H1 (cell line): Measurements from ENCODE around the gene POLDIP3. TPM values are rescaled to one million over a fixed set of nuclear protein-coding genes. Genes with fewer than 3 reads are reported as not detected.
A peak's percentile ranks its signal among the peaks of the same experiment; 100 is the strongest.

Experiments
- CTCF ChIA-PET: fragments of 300-600 bp; sonication (Branson Sonifier 250); formaldehyde crosslinking; loops from one replicate; lab custom pipeline; 2021; ENCODE audit not compliant: partially characterized antibody; lab: Charles Lee
- POLR2A ChIA-PET: fragments of 300-600 bp; sonication (Branson Sonifier 250); formaldehyde crosslinking; loops from one replicate; lab custom pipeline; 2021; ENCODE audit warnings: inconsistent platforms; ENCODE audit not compliant: partially characterized antibody; lab: Charles Lee
- DNase-seq, 2 experiments: peaks; one replicate each; pipeline versions ENCODE4 v3.0.0 to v3.0.0-alpha.2; 2010 to 2022; ENCODE audit warnings: low spot score in 2 of 2, low read depth in 1 of 2, mixed read lengths in 1 of 2
- FAIRE-seq: peaks from 2 replicates; lab custom pipeline; 2011; peaks lifted over from hg19 to GRCh38; lab: Jason Lieb, UNC
- H2AFZ ChIP-seq: 2 replicates; pipeline ENCODE4 v1.8.1; 2012; ENCODE audit warnings: low read length, inconsistent platforms
- H2AK5ac ChIP-seq: 2 replicates; pipeline ENCODE4 v1.6.1; 2013; ENCODE audit warnings: low read depth, low read length
- H2BK120ac ChIP-seq: replicated peaks from 2 replicates; pipeline ENCODE3; 2013; ENCODE audit warnings: low read depth, low read length, inconsistent platforms
- H2BK12ac ChIP-seq: 2 replicates; pipeline ENCODE4 v1.6.1; 2013; ENCODE audit warnings: low read depth, low read length
- H2BK15ac ChIP-seq: 2 replicates; pipeline ENCODE4 v1.6.1; 2013; ENCODE audit warnings: low read length
- H2BK20ac ChIP-seq: 2 replicates; pipeline ENCODE4 v1.6.1; 2013; ENCODE audit warnings: low read length
- H2BK5ac ChIP-seq: 2 replicates; pipeline ENCODE4 v1.6.1; 2013; ENCODE audit warnings: low read depth, low read length
- H3K14ac ChIP-seq: 2 replicates; pipeline ENCODE4 v1.6.1; 2013; ENCODE audit warnings: inconsistent platforms; ENCODE audit not compliant: insufficient read length
- H3K18ac ChIP-seq: 2 replicates; pipeline ENCODE4 v1.6.1; 2013; ENCODE audit warnings: low read length; ENCODE audit errors: extremely low read depth
- H3K23ac ChIP-seq: 2 replicates; pipeline ENCODE4 v1.6.1; 2013; ENCODE audit warnings: inconsistent platforms; ENCODE audit not compliant: insufficient read length
- H3K23me2 ChIP-seq: 2 replicates; pipeline ENCODE4 v1.6.1; 2013; ENCODE audit warnings: low read depth, low read length
- H3K27ac ChIP-seq: 2 replicates; pipeline ENCODE4 v1.6.1; 2011; ENCODE audit warnings: low read depth, low read length, inconsistent platforms
- H3K27me3 ChIP-seq, 4 experiments: replicated peaks in 1 of 4; 1 replicate in 1 of 4; 2 replicates in 3 of 4; pipeline versions ENCODE4 v1.6.1 to v1.8.1; 2011 to 2013; ENCODE audit warnings: low read length in 3 of 4, mild to moderate bottlenecking in 3 of 4, inconsistent platforms in 2 of 4, mixed read lengths in 2 of 4, moderate library complexity in 1 of 4; ENCODE audit not compliant: control insufficient read depth in 3 of 4, insufficient read depth in 3 of 4; ENCODE audit errors: extremely low read depth in 1 of 4
- H3K36me3 ChIP-seq, 4 experiments: 2 replicates each; pipeline versions ENCODE4 v1.6.1 to v1.8.1; 2011 to 2013; ENCODE audit warnings: mild to moderate bottlenecking in 4 of 4, low read length in 3 of 4, moderate library complexity in 2 of 4, control low read depth in 1 of 4, inconsistent platforms in 1 of 4; ENCODE audit not compliant: insufficient read depth in 4 of 4, control insufficient read depth in 2 of 4
- H3K4ac ChIP-seq: replicated peaks from 2 replicates; pipeline ENCODE3; 2013; ENCODE audit warnings: low read length, low read depth, mixed read lengths, inconsistent platforms; ENCODE audit not compliant: insufficient read length
- H3K4me1 ChIP-seq, 4 experiments: replicated peaks in 1 of 4; 1 replicate in 1 of 4; 2 replicates in 3 of 4; pipeline versions ENCODE4 v1.6.1 to v1.8.1; 2011 to 2013; ENCODE audit warnings: low read length in 3 of 4, inconsistent platforms in 2 of 4, mixed read lengths in 1 of 4; ENCODE audit not compliant: insufficient read depth in 4 of 4, control insufficient read depth in 3 of 4
- H3K4me2 ChIP-seq, 2 experiments: 2 replicates each; pipeline versions ENCODE4 v1.6.1 to v1.8.1; 2011 to 2013; ENCODE audit warnings: low read depth in 2 of 2, low read length in 2 of 2, control low read depth in 1 of 2, inconsistent platforms in 1 of 2, mild to moderate bottlenecking in 1 of 2; ENCODE audit not compliant: insufficient read depth in 1 of 2
- H3K4me3 ChIP-seq, 4 experiments: fragments of 200-600, 300-600 bp in 1 of 4; sonication (generic), shearing (Covaris generic), sonication (Bioruptor Twin) in 1 of 4; 2 replicates each; pipeline versions ENCODE4 v1.5.1 to v1.8.1; 2011 to 2016; ENCODE audit warnings: low read length in 4 of 4, low read depth in 3 of 4, control low read depth in 2 of 4, inconsistent platforms in 2 of 4, mild to moderate bottlenecking in 2 of 4, mixed read lengths in 1 of 4, moderate library complexity in 1 of 4; ENCODE audit not compliant: insufficient read depth in 2 of 4; ENCODE audit errors: extremely low read depth in 1 of 4
- H3K56ac ChIP-seq: replicated peaks from 2 replicates; pipeline ENCODE3; 2013; ENCODE audit warnings: low read depth, mild to moderate bottlenecking, mixed read lengths, low read length, inconsistent platforms; ENCODE audit not compliant: insufficient read length
- H3K79me1 ChIP-seq: 2 replicates; pipeline ENCODE4 v1.6.1; 2013; ENCODE audit warnings: low read depth, low read length, control low read depth
- H3K79me2 ChIP-seq, 2 experiments: 2 replicates each; pipeline versions ENCODE4 v1.6.1 to v1.8.1; 2012 to 2013; ENCODE audit warnings: low read length in 2 of 2, mild to moderate bottlenecking in 2 of 2, inconsistent platforms in 1 of 2; ENCODE audit not compliant: insufficient read depth in 2 of 2, control insufficient read depth in 1 of 2
- H3K9ac ChIP-seq, 4 experiments: replicated peaks in 1 of 4; 1 replicate in 1 of 4; 2 replicates in 3 of 4; pipeline versions ENCODE4 v1.6.1 to v1.8.1; 2011 to 2013; ENCODE audit warnings: low read depth in 3 of 4, low read length in 3 of 4, control low read depth in 2 of 4, mild to moderate bottlenecking in 2 of 4, moderate library complexity in 2 of 4, inconsistent platforms in 1 of 4; ENCODE audit errors: extremely low read depth in 1 of 4
- H3K9me3 ChIP-seq, 2 experiments: 2 replicates each; pipeline versions ENCODE4 v1.6.1 to v1.8.1; 2012 to 2013; ENCODE audit warnings: mild to moderate bottlenecking in 2 of 2, moderate library complexity in 2 of 2, control low read depth in 1 of 2, inconsistent platforms in 1 of 2, low read depth in 1 of 2, low read length in 1 of 2, mixed read lengths in 1 of 2; ENCODE audit not compliant: insufficient read depth in 2 of 2
- H4K20me1 ChIP-seq, 2 experiments: replicated peaks in 1 of 2; 2 replicates each; pipeline versions ENCODE3 to v1.8.1; 2011 to 2013; ENCODE audit warnings: inconsistent platforms in 2 of 2, low read length in 2 of 2, mild to moderate bottlenecking in 1 of 2; ENCODE audit not compliant: insufficient read depth in 2 of 2, control insufficient read depth in 1 of 2
- H4K5ac ChIP-seq: 2 replicates; pipeline ENCODE4 v1.6.1; 2013; ENCODE audit warnings: low read length, low read depth, mixed read lengths, inconsistent platforms; ENCODE audit not compliant: insufficient read length
- H4K8ac ChIP-seq: 2 replicates; pipeline ENCODE4 v1.8.0; 2013; ENCODE audit warnings: mild to moderate bottlenecking, moderate library complexity, low read length, inconsistent platforms; ENCODE audit not compliant: insufficient read depth; ENCODE audit errors: extremely low read depth
- H4K91ac ChIP-seq: replicated peaks from 2 replicates; pipeline ENCODE3; 2013; ENCODE audit warnings: low read length, mixed read lengths, inconsistent platforms; ENCODE audit not compliant: insufficient read length
- GABPA ChIP-seq: IDR thresholded peaks from 2 replicates; pipeline ENCODE4 v1.6.1; 2011; ENCODE audit warnings: mild to moderate bottlenecking, low read length, moderate library complexity, borderline replicate concordance; ENCODE audit not compliant: insufficient read depth
- SIN3A ChIP-seq, 2 experiments: IDR thresholded peaks in 1 of 2; conservative IDR thresholded peaks in 1 of 2; 2 replicates each; pipeline ENCODE4 v1.6.1; 2011 to 2012; ENCODE audit warnings: low read length in 2 of 2, improper control_type of control experiment in 1 of 2, low read depth in 1 of 2, mild to moderate bottlenecking in 1 of 2
- SUZ12 ChIP-seq: fragments of 200-600 bp; sonication (generic); IDR thresholded peaks from 2 replicates; pipeline ENCODE4 v1.6.1; 2012; ENCODE audit warnings: mild to moderate bottlenecking, inconsistent platforms, low read length, moderate library complexity, mixed read lengths
- WGBS, 2 experiments: shearing (Covaris generic) in 1 of 2; methylation state at CpG; one replicate each; pipeline versions ENCODE4 v1.1.6 to v1.1.7; 2013 to 2015; ENCODE audit warnings: low lambda C conversion rate in 2 of 2, mixed read lengths in 2 of 2, inconsistent platforms in 1 of 2, low coverage in 1 of 2, missing lambda C conversion rate in 1 of 2; ENCODE audit not compliant: insufficient replicate concordance in 2 of 2, insufficient coverage in 1 of 2, insufficient read length in 1 of 2; ENCODE audit errors: extremely low coverage in 1 of 2, missing lambda C conversion rate in 1 of 2; 5-methylcytosine and 5-hydroxymethylcytosine counted together
- polyA plus RNA-seq, 7 experiments: library from polyadenylated mRNA; depleted of rRNA in 3 of 7; stranded (reverse) in 5 of 7; unstranded in 2 of 7; fragments of >200 nt in 5 of 7; fragments of 200-250 nt in 2 of 7; gene quantifications; 1 replicate in 5 of 7; 2 replicates in 1 of 7; 4 replicates in 1 of 7; pipeline versions ENCODE4 v1.2.1 to v1.2.3, GENCODE V29; 2011 to 2013; ENCODE audit warnings: missing spikeins in 2 of 7, mixed read lengths in 2 of 7
- total RNA-seq: library from RNA; stranded (reverse); fragmentation: NEBNext Ultra II Directional; extraction: Animal tissue kit (Norgen Biotek cat#: 25700); gene quantifications from 2 replicates; pipeline ENCODE4 v1.2.1, GENCODE V29; 2021
- TF ChIP-seq, protein P1 (sequence below): IDR thresholded peaks from 2 replicates; pipeline ENCODE4 v1.6.1; 2012; ENCODE audit warnings: inconsistent platforms
- TF ChIP-seq, protein P2 (sequence below), 3 experiments: IDR thresholded peaks; 1 replicate in 2 of 3; 2 replicates in 1 of 3; pipeline versions ENCODE4 v1.5.1 to v1.6.1; 2011; ENCODE audit warnings: low read length in 3 of 3, mild to moderate bottlenecking in 3 of 3, inconsistent platforms in 2 of 3, low read depth in 1 of 3, moderate library complexity in 1 of 3; ENCODE audit not compliant: insufficient read depth in 1 of 3; ENCODE audit errors: control extremely low read depth in 1 of 3

The POLDIP3 gene
- total and polyA plus RNA-seq, 2 of the 8 experiments (the other 6 are each of a cell fraction or from before 2014, with no cell fraction given): 43.5 to 84.6 TPM

DNA sequence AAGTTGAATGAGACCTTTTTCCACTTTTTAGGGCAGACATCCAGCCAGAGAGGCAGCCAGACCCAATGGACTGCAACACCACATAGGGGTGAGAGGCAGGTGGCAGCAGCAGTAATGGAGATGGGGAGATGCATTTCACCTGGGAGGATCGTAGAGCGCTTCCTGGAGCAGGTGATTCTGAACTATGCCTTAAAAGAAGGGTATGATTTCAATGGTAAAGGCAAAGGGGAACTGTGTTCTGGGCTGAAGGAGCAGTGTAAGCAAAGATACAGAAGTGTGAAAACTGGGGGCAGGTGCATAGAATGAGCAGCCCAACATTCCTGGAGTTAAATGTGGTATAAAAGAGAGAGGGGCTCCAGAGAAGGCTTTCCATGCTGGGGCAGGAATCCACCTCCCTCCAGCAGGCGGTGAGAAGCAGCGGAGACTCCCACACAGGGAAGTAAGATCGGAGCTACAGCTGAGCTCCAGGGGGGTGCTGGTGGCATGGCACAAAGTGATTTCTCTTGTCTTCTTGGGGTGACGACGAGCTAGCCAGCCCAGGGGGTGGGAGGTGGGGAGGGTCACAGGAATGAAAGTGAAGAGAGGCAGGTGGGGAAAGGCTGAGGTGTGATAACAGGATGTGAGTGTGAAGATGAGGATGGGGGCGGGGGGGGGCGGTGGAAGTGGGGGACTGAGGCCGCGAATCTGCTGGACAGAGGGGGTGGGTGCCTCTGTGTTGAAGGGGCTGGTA, 65.2 kb downstream of the POLDIP3 start:
- no peak overlapping the region for H3K9ac ChIP-seq
- no peak overlapping the region for H3K56ac ChIP-seq
- no peak overlapping the region for H2BK5ac ChIP-seq
- H2BK12ac ChIP-seq: peak overlapping the region; percentile 1; the same call in 1 of the 2 replicates
- no peak overlapping the region for H2AFZ ChIP-seq
- H3K36me3 ChIP-seq: no peaks in the 10 kb centered on the region
- ChIA-PET POLR2A (interaction anchor here (1.4 to 1.7 kb wide), 2 partner anchors 12 to 39 kb away, joined by 3 to 7 read pairs; no protein-coding TSS in a partner anchor), CTCF (interaction anchor here (0.8 to 1.6 kb wide), 6 partner anchors 12 to 350 kb away, joined by 3 to 11 read pairs (median 5); no protein-coding TSS in a partner anchor)
- no peak overlapping the region for H4K8ac ChIP-seq
- no peak overlapping the region for H2BK20ac ChIP-seq
- H3K4me3 ChIP-seq: no peak overlapping the region
- no peak overlapping the region for H3K4me2 ChIP-seq
- no peak overlapping the region for H4K5ac ChIP-seq
- H2BK120ac ChIP-seq: no peak overlapping the region
- H2AK5ac ChIP-seq: no peak overlapping the region
- no peaks in the 10 kb centered on the region for H4K20me1 ChIP-seq
- H3K27ac ChIP-seq: no peak overlapping the region
- TF ChIP-seq GABPA: 0 out of 2 replicates have a peak, but pooled peaks have one; percentile 9
- TF ChIP-seq, protein P1, sequence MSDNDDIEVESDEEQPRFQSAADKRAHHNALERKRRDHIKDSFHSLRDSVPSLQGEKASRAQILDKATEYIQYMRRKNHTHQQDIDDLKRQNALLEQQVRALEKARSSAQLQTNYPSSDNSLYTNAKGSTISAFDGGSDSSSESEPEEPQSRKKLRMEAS: 0 out of 2 replicates have a peak, but pooled peaks have one; percentile 30
- TF ChIP-seq, protein P2, sequence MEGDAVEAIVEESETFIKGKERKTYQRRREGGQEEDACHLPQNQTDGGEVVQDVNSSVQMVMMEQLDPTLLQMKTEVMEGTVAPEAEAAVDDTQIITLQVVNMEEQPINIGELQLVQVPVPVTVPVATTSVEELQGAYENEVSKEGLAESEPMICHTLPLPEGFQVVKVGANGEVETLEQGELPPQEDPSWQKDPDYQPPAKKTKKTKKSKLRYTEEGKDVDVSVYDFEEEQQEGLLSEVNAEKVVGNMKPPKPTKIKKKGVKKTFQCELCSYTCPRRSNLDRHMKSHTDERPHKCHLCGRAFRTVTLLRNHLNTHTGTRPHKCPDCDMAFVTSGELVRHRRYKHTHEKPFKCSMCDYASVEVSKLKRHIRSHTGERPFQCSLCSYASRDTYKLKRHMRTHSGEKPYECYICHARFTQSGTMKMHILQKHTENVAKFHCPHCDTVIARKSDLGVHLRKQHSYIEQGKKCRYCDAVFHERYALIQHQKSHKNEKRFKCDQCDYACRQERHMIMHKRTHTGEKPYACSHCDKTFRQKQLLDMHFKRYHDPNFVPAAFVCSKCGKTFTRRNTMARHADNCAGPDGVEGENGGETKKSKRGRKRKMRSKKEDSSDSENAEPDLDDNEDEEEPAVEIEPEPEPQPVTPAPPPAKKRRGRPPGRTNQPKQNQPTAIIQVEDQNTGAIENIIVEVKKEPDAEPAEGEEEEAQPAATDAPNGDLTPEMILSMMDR (IDR thresholded peaks at IDR 0.05; ENCODE audit: control extremely low read depth in 1 of 3, insufficient read depth in 1 of 3, low read depth in 1 of 3, low read length in 3 of 3): peak in 1 of 3 experiments; percentile 14; a peak in 1 of 4 replicates
- TF ChIP-seq SUZ12: no peak
- TF ChIP-seq SIN3A (conservative IDR thresholded peaks at IDR 0.05 in 1 of 2, IDR thresholded peaks at IDR 0.05 in 1 of 2; ENCODE audit: low read depth in 1 of 2, low read length in 2 of 2): no peak
- DNase-seq: no peak
- H3K4me1 ChIP-seq: peaks cover 0 to 13% (median 4%) of the 10 kb centered on the region in 4 experiments; a peak in 4 of 7 replicates
- H3K27me3 ChIP-seq: peaks cover 0 to 10% (median 9%) of the 10 kb centered on the region in 4 experiments; a peak in 4 of 7 replicates
- H2BK15ac ChIP-seq: no peak overlapping the region
- 87% methylated on average over 7 of the region's 11 CpGs; no CpG with 5 or more reads in 1 of the 2 experiments for WGBS, 2 experiments
- H3K14ac ChIP-seq: no peak overlapping the region
- H4K91ac ChIP-seq: no peak overlapping the region
- no peak overlapping the region for H3K18ac ChIP-seq
- no peaks in the 10 kb centered on the region for H3K79me2 ChIP-seq
- peaks cover 6% of the 10 kb centered on the region; the same call in 1 of the 2 replicates for H3K23me2 ChIP-seq
- no peak overlapping the region for H3K4ac ChIP-seq
- no peak overlapping the region for H3K23ac ChIP-seq
- FAIRE-seq: no peak
- H3K79me1 ChIP-seq: no peaks in the 10 kb centered on the region
- peaks cover 7 to 9% of the 10 kb centered on the region in 2 experiments; a peak in 2 of 4 replicates for H3K9me3 ChIP-seq
